Mesenchymal stem cell (in vitro differentiated cells and primary cell): ENCODE measurements around the gene BRD7. TPM values are rescaled to one million over a fixed set of nuclear protein-coding genes. Genes with fewer than 3 reads are reported as not detected.

Experiments used
- DNase-seq: peaks from one replicate; pipeline ENCODE4 v3.0.0-alpha.2; 2013
- H2AFZ ChIP-seq: one replicate; pipeline ENCODE4 v1.6.1; 2013; ENCODE audit warnings: low read depth, mild to moderate bottlenecking, control low read depth, inconsistent platforms, low read length, moderate library complexity
- H2AK5ac ChIP-seq: 2 replicates; pipeline ENCODE4 v1.6.1; 2013; ENCODE audit warnings: low read length, moderate library complexity, mild to moderate bottlenecking, inconsistent platforms; ENCODE audit not compliant: severe bottlenecking
- H2BK120ac ChIP-seq: one replicate; pipeline ENCODE4 v1.6.1; 2013; ENCODE audit warnings: low read depth, mild to moderate bottlenecking, inconsistent platforms, low read length, moderate library complexity
- H2BK12ac ChIP-seq, 2 experiments: one replicate each; pipeline ENCODE4 v1.6.1; 2013; ENCODE audit warnings: inconsistent platforms in 2 of 2, low read length in 2 of 2, mild to moderate bottlenecking in 2 of 2, moderate library complexity in 2 of 2, control low read depth in 1 of 2
- H2BK15ac ChIP-seq: one replicate; pipeline ENCODE4 v1.6.1; 2013; ENCODE audit warnings: mild to moderate bottlenecking, low read depth, inconsistent platforms; ENCODE audit not compliant: poor library complexity, severe bottlenecking
- H2BK5ac ChIP-seq: 2 replicates; pipeline ENCODE4 v1.6.1; 2013; ENCODE audit warnings: low read depth, mild to moderate bottlenecking, low read length, control low read depth, inconsistent platforms; ENCODE audit not compliant: poor library complexity, severe bottlenecking
- H3K14ac ChIP-seq, 2 experiments: one replicate each; pipeline ENCODE4 v1.6.1; 2013; ENCODE audit warnings: inconsistent platforms in 2 of 2, low read length in 2 of 2, control low read depth in 1 of 2, mild to moderate bottlenecking in 1 of 2, moderate library complexity in 1 of 2
- H3K18ac ChIP-seq, 2 experiments: one replicate each; pipeline ENCODE4 v1.6.1; 2013; ENCODE audit warnings: inconsistent platforms in 2 of 2, low read length in 2 of 2, control low read depth in 1 of 2, low read depth in 1 of 2, mild to moderate bottlenecking in 1 of 2
- H3K23ac ChIP-seq, 2 experiments: one replicate each; pipeline ENCODE4 v1.6.1; 2013; ENCODE audit warnings: inconsistent platforms in 2 of 2, low read length in 2 of 2, mild to moderate bottlenecking in 2 of 2, moderate library complexity in 2 of 2, control low read depth in 1 of 2
- H3K27ac ChIP-seq: 2 replicates; pipeline ENCODE4 v1.5.1; 2013; ENCODE audit warnings: mild to moderate bottlenecking, moderate library complexity, low read length, control low read depth, inconsistent platforms; ENCODE audit not compliant: poor library complexity, severe bottlenecking
- H3K27me3 ChIP-seq, 2 experiments: 2 replicates each; pipeline versions ENCODE4 v1.6.1 to v1.7.0; 2013; ENCODE audit warnings: low read length in 2 of 2, mild to moderate bottlenecking in 2 of 2, moderate library complexity in 2 of 2, control low read depth in 1 of 2, inconsistent platforms in 1 of 2; ENCODE audit not compliant: control insufficient read depth in 1 of 2, insufficient read depth in 1 of 2
- H3K36me3 ChIP-seq, 2 experiments: 2 replicates each; pipeline versions ENCODE4 v1.6.1 to v1.7.0; 2013; ENCODE audit warnings: low read length in 2 of 2, control low read depth in 1 of 2, inconsistent platforms in 1 of 2, low read depth in 1 of 2, mild to moderate bottlenecking in 1 of 2; ENCODE audit not compliant: insufficient read depth in 2 of 2, control insufficient read depth in 1 of 2
- H3K4ac ChIP-seq, 2 experiments: one replicate each; pipeline ENCODE4 v1.6.1; 2013; ENCODE audit warnings: inconsistent platforms in 2 of 2, low read length in 2 of 2, mild to moderate bottlenecking in 2 of 2, moderate library complexity in 2 of 2, control low read depth in 1 of 2, low read depth in 1 of 2
- H3K4me1 ChIP-seq: 2 replicates; pipeline ENCODE4 v1.6.1; 2013; ENCODE audit warnings: low read depth, low read length, control low read depth; ENCODE audit not compliant: control insufficient read depth, insufficient read depth
- H3K4me2 ChIP-seq: 2 replicates; pipeline ENCODE4 v1.6.1; 2013; ENCODE audit warnings: low read length, mild to moderate bottlenecking, inconsistent platforms; ENCODE audit not compliant: poor library complexity, severe bottlenecking
- H3K4me3 ChIP-seq, 2 experiments: 2 replicates each; pipeline versions ENCODE4 v1.5.1 to v1.7.0; 2013; ENCODE audit warnings: low read length in 2 of 2, mild to moderate bottlenecking in 2 of 2, control low read depth in 1 of 2, low read depth in 1 of 2; ENCODE audit not compliant: insufficient read depth in 1 of 2
- H3K79me1 ChIP-seq: replicated peaks from 2 replicates; pipeline ENCODE4 v1.6.1; 2013; ENCODE audit warnings: mild to moderate bottlenecking, control low read depth, low read length, inconsistent platforms; ENCODE audit not compliant: poor library complexity, severe bottlenecking
- H3K9ac ChIP-seq: 2 replicates; pipeline ENCODE4 v1.7.0; 2013; ENCODE audit warnings: mild to moderate bottlenecking, low read length, moderate library complexity
- H3K9me3 ChIP-seq: 2 replicates; pipeline ENCODE4 v1.7.0; 2013; ENCODE audit warnings: mild to moderate bottlenecking, low read length; ENCODE audit not compliant: control insufficient read depth
- H4K8ac ChIP-seq: one replicate; pipeline ENCODE4 v1.6.1; 2013; ENCODE audit warnings: inconsistent platforms, mild to moderate bottlenecking, low read length, moderate library complexity
- H4K91ac ChIP-seq: one replicate; pipeline ENCODE4 v1.6.1; 2013; ENCODE audit warnings: mild to moderate bottlenecking, low read length, inconsistent platforms
- WGBS: methylation state at CpG from one replicate; pipeline ENCODE4 v1.1.7; 2013; ENCODE audit warnings: mixed read lengths; 5-methylcytosine and 5-hydroxymethylcytosine counted together
- polyA plus RNA-seq, 2 experiments: library from polyadenylated mRNA; stranded (reverse); fragments of 200-250 nt; gene quantifications; one replicate each; pipeline ENCODE4 v1.2.3, GENCODE V29; 2013

BRD7 gene
- 60.1 TPM for polyA plus RNA-seq (2013, experiment 1 of 2)
- polyA plus RNA-seq (2013, experiment 2 of 2): 63.9 TPM

DNA sequence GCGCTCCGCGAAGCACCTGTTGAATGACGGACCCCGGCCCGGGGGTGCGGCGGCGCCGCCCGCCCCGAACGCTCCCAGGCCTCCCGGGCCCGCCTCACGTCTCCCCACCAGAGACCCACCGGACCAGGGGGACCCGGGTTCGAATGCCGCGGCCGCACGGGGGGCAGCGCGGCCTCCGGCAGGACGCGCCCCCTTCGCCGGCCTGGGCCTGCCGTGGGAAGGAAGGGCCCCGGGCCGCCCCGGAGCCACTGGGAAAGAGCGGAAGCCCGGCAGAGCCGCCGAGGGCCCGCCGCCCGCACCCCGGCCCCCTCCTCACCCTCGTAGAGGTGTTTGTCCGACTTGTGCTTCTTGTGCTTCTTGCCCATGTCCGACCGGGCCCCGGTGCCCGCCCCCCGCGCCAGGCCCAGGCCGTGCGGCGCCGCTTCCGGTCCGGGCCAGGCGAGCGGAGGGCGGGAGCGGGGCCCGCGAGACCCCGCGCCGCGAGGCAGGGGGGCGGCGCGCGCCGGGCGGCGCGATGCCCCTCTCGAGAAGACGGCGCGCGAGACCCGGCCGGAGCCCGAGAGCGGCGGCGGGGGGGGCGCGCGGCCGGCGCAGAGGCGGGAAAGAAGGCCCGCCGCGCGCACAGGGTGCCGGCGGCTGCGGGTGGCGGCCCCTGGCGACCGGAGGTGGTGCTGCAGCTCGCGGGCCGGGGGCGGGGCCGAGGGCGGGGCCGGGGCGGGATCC is at the start of gene BRD7:
Gene BRD7 (minus strand): TSS at position 579 of the 723 bp plus-strand sequence. CDS start 214 bp downstream, at position 365.
- WGBS: under 1% methylated on average over 68 of the region's 109 CpGs

DNA sequence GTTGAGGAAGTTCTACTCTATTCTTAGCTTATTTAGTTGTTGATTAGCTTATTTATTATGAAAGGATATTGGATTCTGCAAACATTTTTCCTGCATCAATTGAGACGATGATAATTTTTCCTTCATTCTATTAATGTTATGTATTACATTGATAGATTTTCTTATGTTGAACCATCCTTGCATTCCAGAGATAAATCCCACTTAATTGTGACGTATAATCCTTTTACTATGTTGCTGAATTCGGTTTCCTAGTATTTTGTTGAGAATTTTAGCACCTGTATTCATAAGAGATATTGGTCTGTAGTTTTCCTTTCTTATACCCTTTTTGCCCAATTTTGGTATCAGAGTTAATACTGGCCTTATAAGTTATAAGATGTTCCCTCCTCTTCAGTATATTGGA is 47.6 kb upstream of the BRD7 start:
- no peak overlapping the region for H2BK15ac ChIP-seq
- peaks cover 0 to 4% of the 10 kb centered on the region in 2 experiments for H3K27me3 ChIP-seq
- H3K23ac ChIP-seq: no peak overlapping the region
- no peak overlapping the region for H3K4ac ChIP-seq
- no peak overlapping the region for H4K8ac ChIP-seq
- H2BK5ac ChIP-seq: no peak overlapping the region
- H2BK120ac ChIP-seq: no peak overlapping the region
- no peak overlapping the region for H3K27ac ChIP-seq
- no peak overlapping the region for H2BK12ac ChIP-seq
- H3K14ac ChIP-seq: no peak overlapping the region
- H3K79me1 ChIP-seq: no peaks in the 10 kb centered on the region
- H3K4me1 ChIP-seq: no peaks in the 10 kb centered on the region
- no peak overlapping the region for H3K4me2 ChIP-seq
- no peak overlapping the region for H3K4me3 ChIP-seq
- H3K18ac ChIP-seq: no peak overlapping the region
- H2AFZ ChIP-seq: no peak overlapping the region
- no peak overlapping the region for H3K9ac ChIP-seq
- no peak overlapping the region for H4K91ac ChIP-seq
- no peak for DNase-seq
- H3K36me3 ChIP-seq: no peaks in the 10 kb centered on the region
- peaks cover 56% of the 10 kb centered on the region for H3K9me3 ChIP-seq
- no CpG with 5 or more reads among the region's 3 CpGs for WGBS
- no peak overlapping the region for H2AK5ac ChIP-seq

More for the DNA sequence above, at the start of gene BRD7:
- Histone ChIP-seq H3K9me3 (no peaks in the 10 kb centered on the region), H2BK15ac (peak within 1 kb of the TSS; percentile 18), H3K79me1 (peaks cover 20% of the 10 kb centered on the region), H4K91ac (no peak within 1 kb of the TSS), H3K27me3 (peaks cover 0 to 2% of the 10 kb centered on the region in 2 experiments), H2AFZ (no peak within 1 kb of the TSS), H3K27ac (no peak within 1 kb of the TSS), H2BK12ac (no peak within 1 kb of the TSS), H3K4me3 (peak within 1 kb of the TSS; percentile 85 to 87), H3K4me2 (peak within 1 kb of the TSS; percentile 71), H2AK5ac (no peak within 1 kb of the TSS), H3K9ac (peak within 1 kb of the TSS; percentile 89), H3K14ac (peak within 1 kb of the TSS in 1 of 2 experiments; percentile 50), H3K4me1 (peaks cover 8% of the 10 kb centered on the region), H2BK5ac (no peak within 1 kb of the TSS), H3K36me3 (peaks cover 4 to 33% of the 10 kb centered on the region in 2 experiments), H3K4ac (peak within 1 kb of the TSS in 1 of 2 experiments; percentile 37), H3K23ac (no peak within 1 kb of the TSS), H3K18ac (peak within 1 kb of the TSS in 1 of 2 experiments; percentile 65), H2BK120ac (no peak within 1 kb of the TSS), H4K8ac (peak within 1 kb of the TSS; percentile 39)
- peak; percentile 53 for DNase-seq

- H4K8ac ChIP-seq: no peak overlapping the region
- H3K27ac ChIP-seq: no peak overlapping the region
- no peaks in the 10 kb centered on the region for H3K79me1 ChIP-seq
- H3K4me1 ChIP-seq: no peaks in the 10 kb centered on the region
- peaks cover 42% of the 10 kb centered on the region for H3K9me3 ChIP-seq
- no peaks in the 10 kb centered on the region for H3K27me3 ChIP-seq
- H3K4me2 ChIP-seq: no peak overlapping the region
- no peak overlapping the region for H3K4ac ChIP-seq
- H3K23ac ChIP-seq: no peak overlapping the region
- no peak overlapping the region for H2AFZ ChIP-seq
- H2BK12ac ChIP-seq: no peak overlapping the region
- H2BK15ac ChIP-seq: no peak overlapping the region
- no peak overlapping the region for H3K9ac ChIP-seq
- no peak overlapping the region for H4K91ac ChIP-seq
- no peak overlapping the region for H3K4me3 ChIP-seq
- H2BK5ac ChIP-seq: no peak overlapping the region
- no peak for DNase-seq
- H2BK120ac ChIP-seq: no peak overlapping the region
- H3K18ac ChIP-seq: no peak overlapping the region
- no peaks in the 10 kb centered on the region for H3K36me3 ChIP-seq
- H2AK5ac ChIP-seq: no peak overlapping the region
- no peak overlapping the region for H3K14ac ChIP-seq
These were observed 45.4 kb upstream of the BRD7 start for GRCh38 chr16:50414152-50414551.

- no peak overlapping the region for H2BK12ac ChIP-seq
- H2AFZ ChIP-seq: no peak overlapping the region
- H2BK5ac ChIP-seq: no peak overlapping the region
- no peaks in the 10 kb centered on the region for H3K79me1 ChIP-seq
- no peak overlapping the region for H3K27ac ChIP-seq
- no peak overlapping the region for H3K23ac ChIP-seq
- no peak overlapping the region for H3K18ac ChIP-seq
- no peak overlapping the region for H2BK120ac ChIP-seq
- no peak overlapping the region for H2BK15ac ChIP-seq
- H3K9me3 ChIP-seq: peaks cover 13% of the 10 kb centered on the region
- no peak overlapping the region for H3K9ac ChIP-seq
- no peaks in the 10 kb centered on the region for H3K36me3 ChIP-seq
- DNase-seq: no peak
- no peak overlapping the region for H4K8ac ChIP-seq
- no peaks in the 10 kb centered on the region for H3K4me1 ChIP-seq
- no peak overlapping the region for H3K14ac ChIP-seq
- H3K4ac ChIP-seq: no peak overlapping the region
- no peak overlapping the region for H3K4me3 ChIP-seq
- no peak overlapping the region for H3K4me2 ChIP-seq
- H4K91ac ChIP-seq: no peak overlapping the region
- 94% methylated on average over 2 of the region's 2 CpGs for WGBS
- peaks cover 0 to under 1% of the 10 kb centered on the region in 2 experiments for H3K27me3 ChIP-seq
- no peak overlapping the region for H2AK5ac ChIP-seq
These were observed 42.2 kb upstream of the BRD7 start for GRCh38 chr16:50411034-50411433.
